ENCODE results near the gene HAPLN2.

Gene HAPLN2

DNA sequence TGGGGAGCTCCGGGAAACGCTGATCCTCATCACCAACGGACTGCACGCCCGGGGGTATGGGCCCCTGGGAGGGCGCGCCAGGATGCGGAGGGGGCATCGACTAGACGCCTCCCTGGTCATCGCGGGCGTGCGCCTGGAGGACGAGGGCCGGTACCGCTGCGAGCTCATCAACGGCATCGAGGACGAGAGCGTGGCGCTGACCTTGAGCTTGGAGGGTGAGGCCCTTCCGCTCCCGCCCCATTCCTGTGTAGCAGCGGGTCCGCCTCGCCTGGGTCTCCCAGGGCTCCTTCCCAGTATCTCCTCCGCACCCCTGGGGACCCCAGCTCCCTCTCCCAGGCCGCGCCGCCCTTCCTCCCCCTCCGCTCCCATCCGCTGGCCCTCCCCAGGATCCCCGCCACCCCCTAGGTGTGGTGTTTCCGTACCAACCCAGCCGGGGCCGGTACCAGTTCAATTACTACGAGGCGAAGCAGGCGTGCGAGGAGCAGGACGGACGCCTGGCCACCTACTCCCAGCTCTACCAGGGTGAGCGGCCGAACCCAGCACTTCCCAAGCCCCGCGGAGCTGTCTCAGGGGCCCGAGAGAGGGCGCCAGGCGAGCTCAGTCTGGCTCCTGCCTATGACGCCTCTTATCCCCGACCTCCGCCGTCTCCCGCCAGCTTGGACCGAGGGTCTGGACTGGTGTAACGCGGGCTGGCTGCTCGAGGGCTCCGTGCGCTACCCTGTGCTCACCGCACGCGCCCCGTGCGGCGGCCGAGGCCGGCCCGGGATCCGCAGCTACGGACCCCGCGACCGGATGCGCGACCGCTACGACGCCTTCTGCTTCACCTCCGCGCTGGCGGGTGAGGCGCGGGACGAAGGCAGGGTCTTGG, 5.0 kb downstream of the HAPLN2 start (continued):
- no peak for TF ChIP-seq BCL11A (tag by site-specific recombination; IDR thresholded peaks at IDR 0.05; ENCODE audit: low read depth)
- TF ChIP-seq, protein P1, sequence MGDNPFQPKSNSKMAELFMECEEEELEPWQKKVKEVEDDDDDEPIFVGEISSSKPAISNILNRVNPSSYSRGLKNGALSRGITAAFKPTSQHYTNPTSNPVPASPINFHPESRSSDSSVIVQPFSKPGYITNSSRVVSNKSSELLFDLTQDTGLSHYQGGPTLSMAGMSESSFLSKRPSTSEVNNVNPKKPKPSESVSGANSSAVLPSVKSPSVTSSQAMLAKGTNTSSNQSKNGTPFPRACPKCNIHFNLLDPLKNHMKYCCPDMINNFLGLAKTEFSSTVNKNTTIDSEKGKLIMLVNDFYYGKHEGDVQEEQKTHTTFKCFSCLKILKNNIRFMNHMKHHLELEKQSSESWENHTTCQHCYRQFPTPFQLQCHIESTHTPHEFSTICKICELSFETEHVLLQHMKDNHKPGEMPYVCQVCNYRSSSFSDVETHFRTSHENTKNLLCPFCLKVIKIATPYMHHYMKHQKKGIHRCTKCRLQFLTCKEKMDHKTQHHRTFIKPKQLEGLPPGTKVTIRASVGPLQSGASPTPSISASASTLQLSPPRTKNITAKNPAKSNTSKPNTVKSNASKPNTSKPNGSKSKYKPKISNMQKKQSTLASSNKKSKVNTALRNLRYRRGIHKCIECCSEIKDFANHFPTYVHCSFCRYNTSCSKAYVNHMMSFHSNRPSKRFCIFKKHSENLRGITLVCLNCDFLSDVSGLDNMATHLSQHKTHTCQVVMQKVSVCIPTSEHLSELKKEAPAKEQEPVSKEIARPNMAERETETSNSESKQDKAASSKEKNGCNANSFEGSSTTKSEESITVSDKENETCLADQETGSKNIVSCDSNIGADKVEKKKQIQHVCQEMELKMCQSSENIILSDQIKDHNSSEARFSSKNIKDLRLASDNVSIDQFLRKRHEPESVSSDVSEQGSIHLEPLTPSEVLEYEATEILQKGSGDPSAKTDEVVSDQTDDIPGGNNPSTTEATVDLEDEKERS (tag by site-specific recombination; IDR thresholded peaks at IDR 0.05), result no peak
- TF ChIP-seq, protein P2, sequence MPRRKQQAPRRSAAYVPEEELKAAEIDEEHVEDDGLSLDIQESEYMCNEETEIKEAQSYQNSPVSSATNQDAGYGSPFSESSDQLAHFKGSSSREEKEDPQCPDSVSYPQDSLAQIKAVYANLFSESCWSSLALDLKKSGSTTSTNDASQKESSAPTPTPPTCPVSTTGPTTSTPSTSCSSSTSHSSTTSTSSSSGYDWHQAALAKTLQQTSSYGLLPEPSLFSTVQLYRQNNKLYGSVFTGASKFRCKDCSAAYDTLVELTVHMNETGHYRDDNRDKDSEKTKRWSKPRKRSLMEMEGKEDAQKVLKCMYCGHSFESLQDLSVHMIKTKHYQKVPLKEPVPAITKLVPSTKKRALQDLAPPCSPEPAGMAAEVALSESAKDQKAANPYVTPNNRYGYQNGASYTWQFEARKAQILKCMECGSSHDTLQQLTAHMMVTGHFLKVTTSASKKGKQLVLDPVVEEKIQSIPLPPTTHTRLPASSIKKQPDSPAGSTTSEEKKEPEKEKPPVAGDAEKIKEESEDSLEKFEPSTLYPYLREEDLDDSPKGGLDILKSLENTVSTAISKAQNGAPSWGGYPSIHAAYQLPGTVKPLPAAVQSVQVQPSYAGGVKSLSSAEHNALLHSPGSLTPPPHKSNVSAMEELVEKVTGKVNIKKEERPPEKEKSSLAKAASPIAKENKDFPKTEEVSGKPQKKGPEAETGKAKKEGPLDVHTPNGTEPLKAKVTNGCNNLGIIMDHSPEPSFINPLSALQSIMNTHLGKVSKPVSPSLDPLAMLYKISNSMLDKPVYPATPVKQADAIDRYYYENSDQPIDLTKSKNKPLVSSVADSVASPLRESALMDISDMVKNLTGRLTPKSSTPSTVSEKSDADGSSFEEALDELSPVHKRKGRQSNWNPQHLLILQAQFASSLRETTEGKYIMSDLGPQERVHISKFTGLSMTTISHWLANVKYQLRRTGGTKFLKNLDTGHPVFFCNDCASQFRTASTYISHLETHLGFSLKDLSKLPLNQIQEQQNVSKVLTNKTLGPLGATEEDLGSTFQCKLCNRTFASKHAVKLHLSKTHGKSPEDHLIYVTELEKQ (tag by site-specific recombination; IDR thresholded peaks at IDR 0.05; ENCODE audit: borderline replicate concordance), result no peak
- peak; percentile 39; the same call in 1 of the 2 replicates for TF ChIP-seq ZBTB20 (tag by site-specific recombination; IDR thresholded peaks at IDR 0.05)
- TF ChIP-seq, protein P3, sequence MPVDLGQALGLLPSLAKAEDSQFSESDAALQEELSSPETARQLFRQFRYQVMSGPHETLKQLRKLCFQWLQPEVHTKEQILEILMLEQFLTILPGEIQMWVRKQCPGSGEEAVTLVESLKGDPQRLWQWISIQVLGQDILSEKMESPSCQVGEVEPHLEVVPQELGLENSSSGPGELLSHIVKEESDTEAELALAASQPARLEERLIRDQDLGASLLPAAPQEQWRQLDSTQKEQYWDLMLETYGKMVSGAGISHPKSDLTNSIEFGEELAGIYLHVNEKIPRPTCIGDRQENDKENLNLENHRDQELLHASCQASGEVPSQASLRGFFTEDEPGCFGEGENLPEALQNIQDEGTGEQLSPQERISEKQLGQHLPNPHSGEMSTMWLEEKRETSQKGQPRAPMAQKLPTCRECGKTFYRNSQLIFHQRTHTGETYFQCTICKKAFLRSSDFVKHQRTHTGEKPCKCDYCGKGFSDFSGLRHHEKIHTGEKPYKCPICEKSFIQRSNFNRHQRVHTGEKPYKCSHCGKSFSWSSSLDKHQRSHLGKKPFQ (tag by site-specific recombination; IDR thresholded peaks at IDR 0.05), result no peak
- TF ChIP-seq GLIS2 (tag by site-specific recombination; IDR thresholded peaks at IDR 0.05), result peak; percentile 46; the same call in 1 of the 2 replicates
- TF ChIP-seq, protein P4, sequence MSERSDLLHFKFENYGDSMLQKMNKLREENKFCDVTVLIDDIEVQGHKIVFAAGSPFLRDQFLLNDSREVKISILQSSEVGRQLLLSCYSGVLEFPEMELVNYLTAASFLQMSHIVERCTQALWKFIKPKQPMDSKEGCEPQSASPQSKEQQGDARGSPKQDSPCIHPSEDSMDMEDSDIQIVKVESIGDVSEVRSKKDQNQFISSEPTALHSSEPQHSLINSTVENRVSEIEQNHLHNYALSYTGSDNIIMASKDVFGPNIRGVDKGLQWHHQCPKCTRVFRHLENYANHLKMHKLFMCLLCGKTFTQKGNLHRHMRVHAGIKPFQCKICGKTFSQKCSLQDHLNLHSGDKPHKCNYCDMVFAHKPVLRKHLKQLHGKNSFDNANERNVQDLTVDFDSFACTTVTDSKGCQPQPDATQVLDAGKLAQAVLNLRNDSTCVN (tag by site-specific recombination; optimal IDR thresholded peaks at IDR 0.05), result peak; percentile 44
- no peak for TF ChIP-seq HOXA7 (CRISPR knock-in tag; IDR thresholded peaks at IDR 0.05; ENCODE audit: borderline replicate concordance)
- peak; percentile 48; the same call in 1 of the 2 replicates for TF ChIP-seq ZNF610 (tag by site-specific recombination; IDR thresholded peaks at IDR 0.05; ENCODE audit: borderline replicate concordance)
- TF ChIP-seq ZNF830 (tag by site-specific recombination; IDR thresholded peaks at IDR 0.05; ENCODE audit: low read depth), result no peak
- TF ChIP-seq, protein P5, sequence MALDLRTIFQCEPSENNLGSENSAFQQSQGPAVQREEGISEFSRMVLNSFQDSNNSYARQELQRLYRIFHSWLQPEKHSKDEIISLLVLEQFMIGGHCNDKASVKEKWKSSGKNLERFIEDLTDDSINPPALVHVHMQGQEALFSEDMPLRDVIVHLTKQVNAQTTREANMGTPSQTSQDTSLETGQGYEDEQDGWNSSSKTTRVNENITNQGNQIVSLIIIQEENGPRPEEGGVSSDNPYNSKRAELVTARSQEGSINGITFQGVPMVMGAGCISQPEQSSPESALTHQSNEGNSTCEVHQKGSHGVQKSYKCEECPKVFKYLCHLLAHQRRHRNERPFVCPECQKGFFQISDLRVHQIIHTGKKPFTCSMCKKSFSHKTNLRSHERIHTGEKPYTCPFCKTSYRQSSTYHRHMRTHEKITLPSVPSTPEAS (tag by site-specific recombination; IDR thresholded peaks at IDR 0.05), result no peak
- TF ChIP-seq ZNF354C (tag by site-specific recombination; IDR thresholded peaks at IDR 0.05; ENCODE audit: borderline replicate concordance, low read depth), result no peak
- TF ChIP-seq, protein P6, sequence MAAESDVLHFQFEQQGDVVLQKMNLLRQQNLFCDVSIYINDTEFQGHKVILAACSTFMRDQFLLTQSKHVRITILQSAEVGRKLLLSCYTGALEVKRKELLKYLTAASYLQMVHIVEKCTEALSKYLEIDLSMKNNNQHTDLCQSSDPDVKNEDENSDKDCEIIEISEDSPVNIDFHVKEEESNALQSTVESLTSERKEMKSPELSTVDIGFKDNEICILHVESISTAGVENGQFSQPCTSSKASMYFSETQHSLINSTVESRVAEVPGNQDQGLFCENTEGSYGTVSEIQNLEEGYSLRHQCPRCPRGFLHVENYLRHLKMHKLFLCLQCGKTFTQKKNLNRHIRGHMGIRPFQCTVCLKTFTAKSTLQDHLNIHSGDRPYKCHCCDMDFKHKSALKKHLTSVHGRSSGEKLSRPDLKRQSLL (tag by site-specific recombination; IDR thresholded peaks at IDR 0.05), result peak; percentile 34; the same call in 1 of the 2 replicates
- TF ChIP-seq ZSCAN30 (tag by site-specific recombination; IDR thresholded peaks at IDR 0.05), result 0 out of 2 replicates have a peak, but pooled peaks have one; percentile 22
- TF ChIP-seq, protein P7, sequence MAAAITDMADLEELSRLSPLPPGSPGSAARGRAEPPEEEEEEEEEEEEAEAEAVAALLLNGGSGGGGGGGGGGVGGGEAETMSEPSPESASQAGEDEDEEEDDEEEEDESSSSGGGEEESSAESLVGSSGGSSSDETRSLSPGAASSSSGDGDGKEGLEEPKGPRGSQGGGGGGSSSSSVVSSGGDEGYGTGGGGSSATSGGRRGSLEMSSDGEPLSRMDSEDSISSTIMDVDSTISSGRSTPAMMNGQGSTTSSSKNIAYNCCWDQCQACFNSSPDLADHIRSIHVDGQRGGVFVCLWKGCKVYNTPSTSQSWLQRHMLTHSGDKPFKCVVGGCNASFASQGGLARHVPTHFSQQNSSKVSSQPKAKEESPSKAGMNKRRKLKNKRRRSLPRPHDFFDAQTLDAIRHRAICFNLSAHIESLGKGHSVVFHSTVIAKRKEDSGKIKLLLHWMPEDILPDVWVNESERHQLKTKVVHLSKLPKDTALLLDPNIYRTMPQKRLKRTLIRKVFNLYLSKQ (tag by site-specific recombination; IDR thresholded peaks at IDR 0.05; ENCODE audit: borderline replicate concordance), result no peak
- no peak for TF ChIP-seq ZNF10 (tag by site-specific recombination; IDR thresholded peaks at IDR 0.05)
- no peak for TF ChIP-seq ZNF2 (tag by site-specific recombination; IDR thresholded peaks at IDR 0.05)
- peak; percentile 16; the same call in 1 of the 2 replicates for TF ChIP-seq KLF8 (tag by site-specific recombination; IDR thresholded peaks at IDR 0.05)
- peak; percentile 91 for TF ChIP-seq ZNF600 (tag by site-specific recombination; IDR thresholded peaks at IDR 0.05)
- TF ChIP-seq KLF10 (tag by site-specific recombination; IDR thresholded peaks at IDR 0.05), result no peak
- peak; percentile 19; the same call in 1 of the 2 replicates for TF ChIP-seq ZIC2 (tag by site-specific recombination; IDR thresholded peaks at IDR 0.05)
- no peak for TF ChIP-seq ZNF341 (tag by site-specific recombination; IDR thresholded peaks at IDR 0.05; ENCODE audit: low read depth)
- TF ChIP-seq ZNF777 (tag by site-specific recombination; IDR thresholded peaks at IDR 0.05; ENCODE audit: borderline replicate concordance), result no peak
- TF ChIP-seq ZNF561 (tag by site-specific recombination; IDR thresholded peaks at IDR 0.05; ENCODE audit: borderline replicate concordance), result 0 out of 2 replicates have a peak, but pooled peaks have one; percentile 47
